Vagina (tissue), 2 donors: ENCODE measurements around the gene POMC. TPM values are rescaled to one million over a fixed set of nuclear protein-coding genes. Genes with fewer than 3 reads are reported as not detected.

ENCODE experiments used
- DNase-seq, 2 donors: peaks; one replicate each; pipeline ENCODE4 v3.0.0-alpha.2; 2017; ENCODE audit errors: extremely low spot score in 2 of 2
- H3K27ac ChIP-seq: fragments of 200-600 bp; sonication (generic); one replicate; pipeline ENCODE4 v1.5.1; 2019
- H3K27me3 ChIP-seq: fragments of 200-600 bp; sonication (generic); one replicate; pipeline ENCODE4 v1.5.1; 2019
- H3K36me3 ChIP-seq, 2 donors: fragments of 200-600 bp; sonication (generic); one replicate each; pipeline ENCODE4 v1.5.1; 2017 to 2019
- H3K4me1 ChIP-seq: fragments of 200-600 bp; sonication (generic); one replicate; pipeline ENCODE4 v1.5.1; 2019
- H3K4me3 ChIP-seq, 2 donors: fragments of 200-600 bp; sonication (generic); 1 replicate in 1 of 2; 2 replicates in 1 of 2; pipeline ENCODE4 v1.5.1; 2016 to 2019
- H3K9me3 ChIP-seq: fragments of 200-600 bp; sonication (generic); one replicate; pipeline ENCODE4 v1.5.1; 2019
- POLR2A ChIP-seq, 2 donors: fragments of 450-650 bp; IDR thresholded peaks; one replicate each; pipeline ENCODE4 v1.6.1; 2017; ENCODE audit warnings: antibody characterized with exemption in 2 of 2, mild to moderate bottlenecking in 2 of 2, moderate library complexity in 2 of 2
- POLR2AphosphoS5 ChIP-seq, 2 donors: sonication (generic); formaldehyde crosslinking; IDR thresholded peaks; one replicate each; pipeline ENCODE4 v1.9.0; 2017; ENCODE audit warnings: antibody characterized with exemption in 2 of 2, mild to moderate bottlenecking in 2 of 2, low read depth in 1 of 2; ENCODE audit not compliant: insufficient read depth in 1 of 2
- intact Hi-C: fragments of 100-400 bp; cut with DNase I; formaldehyde crosslinking; loops from one replicate; pipeline ENCODE4 v1.15.1; 2023
- total RNA-seq: library from RNA; depleted of rRNA; stranded (reverse); fragments of >200 nt; gene quantifications from one replicate; pipeline ENCODE4 v1.2.3, GENCODE V29; 2016
- TF ChIP-seq, protein P1 (sequence below), 3 experiments: fragments of 450-650 bp in 2 of 3; fragments of 200-600 bp in 1 of 3; sonication (generic) in 1 of 3; IDR thresholded peaks; one replicate each; pipeline ENCODE4 v1.5.1; 2017 to 2019; ENCODE audit warnings: antibody characterized with exemption in 3 of 3, mild to moderate bottlenecking in 2 of 3, moderate library complexity in 2 of 3

The POMC gene
- total RNA-seq, 1 donor from 2014 or later = 2.5 TPM

DNA sequence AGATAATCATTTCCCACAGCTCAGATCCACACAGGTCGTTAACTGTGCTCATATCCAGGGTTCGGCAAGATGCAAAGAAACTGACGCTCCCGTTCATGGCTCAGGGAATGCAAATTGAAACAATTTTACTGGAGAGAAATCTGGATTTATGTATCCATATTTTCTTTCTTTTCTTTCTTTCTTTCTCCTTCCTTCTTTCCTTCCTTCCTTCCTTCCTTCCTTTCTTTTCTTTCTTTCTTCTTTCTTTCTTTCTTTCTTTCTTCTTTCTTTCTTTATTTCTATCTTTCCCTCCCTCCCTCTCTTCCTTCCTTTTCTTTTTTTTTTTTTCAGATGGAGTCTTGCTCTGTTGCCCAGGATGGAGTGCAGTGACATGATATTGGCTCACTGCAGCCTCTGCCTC, 20.0 kb upstream of the POMC start:
- no peak overlapping the region for H3K4me3 ChIP-seq
- no peaks in the 10 kb centered on the region for H3K9me3 ChIP-seq
- intact Hi-C loops = no loop called here
- no peaks in the 10 kb centered on the region for H3K27me3 ChIP-seq
- TF ChIP-seq POLR2AphosphoS5 (IDR thresholded peaks at IDR 0.05; ENCODE audit: insufficient read depth in 1 of 2, low read depth in 1 of 2) (no peak), POLR2A (IDR thresholded peaks at IDR 0.05) (no peak)
- TF ChIP-seq, protein P1, sequence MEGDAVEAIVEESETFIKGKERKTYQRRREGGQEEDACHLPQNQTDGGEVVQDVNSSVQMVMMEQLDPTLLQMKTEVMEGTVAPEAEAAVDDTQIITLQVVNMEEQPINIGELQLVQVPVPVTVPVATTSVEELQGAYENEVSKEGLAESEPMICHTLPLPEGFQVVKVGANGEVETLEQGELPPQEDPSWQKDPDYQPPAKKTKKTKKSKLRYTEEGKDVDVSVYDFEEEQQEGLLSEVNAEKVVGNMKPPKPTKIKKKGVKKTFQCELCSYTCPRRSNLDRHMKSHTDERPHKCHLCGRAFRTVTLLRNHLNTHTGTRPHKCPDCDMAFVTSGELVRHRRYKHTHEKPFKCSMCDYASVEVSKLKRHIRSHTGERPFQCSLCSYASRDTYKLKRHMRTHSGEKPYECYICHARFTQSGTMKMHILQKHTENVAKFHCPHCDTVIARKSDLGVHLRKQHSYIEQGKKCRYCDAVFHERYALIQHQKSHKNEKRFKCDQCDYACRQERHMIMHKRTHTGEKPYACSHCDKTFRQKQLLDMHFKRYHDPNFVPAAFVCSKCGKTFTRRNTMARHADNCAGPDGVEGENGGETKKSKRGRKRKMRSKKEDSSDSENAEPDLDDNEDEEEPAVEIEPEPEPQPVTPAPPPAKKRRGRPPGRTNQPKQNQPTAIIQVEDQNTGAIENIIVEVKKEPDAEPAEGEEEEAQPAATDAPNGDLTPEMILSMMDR (IDR thresholded peaks at IDR 0.05) = no peak
- H3K36me3 ChIP-seq = no peaks in the 10 kb centered on the region
- no peaks in the 10 kb centered on the region for H3K4me1 ChIP-seq
- DNase-seq = no peak
- no peak overlapping the region for H3K27ac ChIP-seq

DNA sequence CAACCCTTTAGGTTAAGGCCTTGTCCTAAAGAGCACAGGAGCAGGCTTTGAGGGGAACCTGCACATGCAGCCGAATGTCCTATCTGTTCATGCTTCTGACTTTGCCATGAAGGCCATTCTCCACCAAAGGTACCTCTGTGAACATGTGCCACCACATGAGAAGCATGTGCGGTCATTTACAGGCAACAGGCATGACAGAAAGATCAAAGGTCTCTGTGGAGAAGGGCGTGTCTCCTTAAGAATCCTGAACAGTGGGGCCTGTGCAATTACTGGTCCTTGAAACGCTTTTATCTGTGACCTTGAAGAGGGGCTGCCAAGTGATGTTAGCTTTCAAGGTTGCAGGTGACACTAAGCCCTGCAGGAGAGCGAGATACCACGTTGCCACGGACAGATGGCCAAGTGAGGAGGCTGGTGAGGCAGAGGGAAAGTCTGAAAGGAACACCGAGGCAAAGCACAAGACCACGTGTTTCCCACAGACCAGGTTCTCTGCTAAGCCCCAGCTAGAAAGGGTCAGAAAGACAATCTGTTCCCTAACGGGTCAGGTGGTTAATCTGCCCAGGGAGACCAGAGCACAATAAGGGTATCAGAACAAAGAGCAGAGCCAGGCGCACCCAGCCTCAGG, 19.5 kb upstream of the POMC start:
- intact Hi-C loops = no loop called here
- Histone ChIP-seq H3K27ac (no peak overlapping the region), H3K4me1 (no peaks in the 10 kb centered on the region), H3K9me3 (no peaks in the 10 kb centered on the region), H3K27me3 (no peaks in the 10 kb centered on the region), H3K36me3 (no peaks in the 10 kb centered on the region), H3K4me3 (no peak overlapping the region)
- DNase-seq = no peak
- TF ChIP-seq POLR2AphosphoS5 (IDR thresholded peaks at IDR 0.05; ENCODE audit: insufficient read depth in 1 of 2, low read depth in 1 of 2) (no peak), POLR2A (IDR thresholded peaks at IDR 0.05) (no peak)
- TF ChIP-seq, protein P1 (IDR thresholded peaks at IDR 0.05) = no peak

DNA sequence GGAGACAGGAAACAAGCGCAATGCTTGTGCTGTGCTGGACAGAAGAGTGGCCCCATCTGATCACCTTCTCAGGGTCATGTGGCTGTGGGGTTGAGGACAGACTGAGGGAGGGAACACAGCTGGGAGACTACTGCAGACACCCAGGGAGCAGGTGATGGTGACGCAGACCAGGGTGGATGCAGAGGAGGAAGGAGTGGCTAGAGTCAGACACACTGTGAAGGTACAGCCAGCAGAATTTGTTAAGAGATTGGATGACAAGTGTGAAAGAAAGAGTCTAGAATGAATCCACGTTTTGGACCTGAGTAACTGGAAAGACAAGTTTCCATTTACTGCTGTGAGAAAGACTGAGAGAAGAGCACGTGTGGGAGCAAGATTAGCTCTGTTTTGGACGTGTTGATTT, 15.9 kb upstream of the POMC start:
- TF ChIP-seq, protein P1 (IDR thresholded peaks at IDR 0.05) = no peak
- TF ChIP-seq POLR2AphosphoS5 (IDR thresholded peaks at IDR 0.05; ENCODE audit: insufficient read depth in 1 of 2, low read depth in 1 of 2) (peak in 1 of 2 donors; percentile 79), POLR2A (IDR thresholded peaks at IDR 0.05) (no peak)
- H3K27ac ChIP-seq = peak overlapping the region; percentile 49
- H3K36me3 ChIP-seq = no peaks in the 10 kb centered on the region
- no peak overlapping the region for H3K4me3 ChIP-seq
- no peaks in the 10 kb centered on the region for H3K9me3 ChIP-seq
- intact Hi-C loops = no loop called here
- no peaks in the 10 kb centered on the region for H3K4me1 ChIP-seq
- H3K27me3 ChIP-seq = no peaks in the 10 kb centered on the region
- DNase-seq = no peak

DNA sequence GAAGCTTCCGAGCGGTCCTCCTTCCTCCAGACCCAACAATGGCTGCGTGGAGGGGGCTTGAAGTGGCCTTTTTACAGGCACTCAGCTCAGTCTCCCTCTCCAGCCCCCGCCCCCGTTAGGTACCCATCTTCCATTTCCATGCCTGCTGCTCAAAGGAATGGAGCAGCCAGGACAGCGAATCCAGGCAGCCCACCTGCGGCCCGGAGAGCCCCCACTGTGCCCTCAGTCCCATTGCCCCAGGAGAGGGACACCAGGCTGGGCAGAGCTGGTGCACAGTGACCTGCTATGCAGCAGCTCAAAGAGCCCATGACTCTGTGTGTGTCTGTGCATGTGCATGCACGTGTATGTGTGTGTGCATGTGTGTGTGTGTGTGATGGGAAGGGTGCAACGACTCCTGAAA, 10.6 kb upstream of the POMC start:
- Histone ChIP-seq H3K36me3 (no peaks in the 10 kb centered on the region), H3K9me3 (no peaks in the 10 kb centered on the region), H3K4me3 (no peak overlapping the region), H3K4me1 (no peaks in the 10 kb centered on the region), H3K27ac (no peak overlapping the region), H3K27me3 (no peaks in the 10 kb centered on the region)
- intact Hi-C loops = no loop called here
- DNase-seq = no peak
- TF ChIP-seq, protein P1 (IDR thresholded peaks at IDR 0.05) = no peak
- no peak for TF ChIP-seq POLR2A (IDR thresholded peaks at IDR 0.05)
- no peak for TF ChIP-seq POLR2AphosphoS5 (IDR thresholded peaks at IDR 0.05; ENCODE audit: insufficient read depth in 1 of 2, low read depth in 1 of 2)

DNA sequence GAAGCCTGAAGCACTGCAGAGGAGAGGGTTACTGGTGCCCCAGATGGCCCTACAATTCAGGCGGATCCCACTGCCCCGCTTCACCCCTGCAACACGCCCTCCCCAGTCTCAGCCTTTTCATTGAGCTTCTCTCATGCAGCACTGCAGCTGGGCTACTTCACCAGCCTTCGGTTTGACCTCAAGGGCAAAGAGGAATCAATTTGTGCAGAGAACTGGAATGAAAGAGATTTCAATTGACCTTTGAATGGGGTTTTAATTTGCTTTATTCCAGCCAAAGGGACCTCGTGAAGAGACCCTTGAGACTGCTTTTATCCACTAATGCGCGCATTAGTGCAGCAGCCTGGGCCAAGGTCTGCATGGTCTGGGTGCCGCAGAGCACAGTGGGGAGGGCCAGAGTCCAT, 8.8 kb upstream of the POMC start:
- no peaks in the 10 kb centered on the region for H3K9me3 ChIP-seq
- no peak overlapping the region for H3K4me3 ChIP-seq
- no peaks in the 10 kb centered on the region for H3K27me3 ChIP-seq
- H3K36me3 ChIP-seq = no peaks in the 10 kb centered on the region
- TF ChIP-seq, protein P1 (IDR thresholded peaks at IDR 0.05) = no peak
- no peak for TF ChIP-seq POLR2AphosphoS5 (IDR thresholded peaks at IDR 0.05; ENCODE audit: insufficient read depth in 1 of 2, low read depth in 1 of 2)
- TF ChIP-seq POLR2A (IDR thresholded peaks at IDR 0.05) = no peak
- no peaks in the 10 kb centered on the region for H3K4me1 ChIP-seq
- intact Hi-C loops = no loop called here
- H3K27ac ChIP-seq = no peak overlapping the region
- DNase-seq = no peak
